BJ (cell line): ENCODE results near the gene COL11A2. TPM values are rescaled to one million over a fixed set of nuclear protein-coding genes. Genes with fewer than 3 reads are reported as not detected.
A peak's percentile ranks its signal among the peaks of the same experiment; 100 is the strongest.

Experiments used
- CTCF ChIA-PET: fragments of 350-600 bp; formaldehyde crosslinking; extraction: SDS; loops from one replicate; lab custom pipeline; 2021; ENCODE audit warnings: antibody characterized with exemption, inconsistent platforms; lab: Yijun Ruan, JAX
- POLR2A ChIA-PET: fragments of 300-600 bp; sonication (Branson Sonifier 250); formaldehyde crosslinking; extraction: SDS; loops from one replicate; lab custom pipeline; 2021; ENCODE audit warnings: antibody characterized with exemption; lab: Charles Lee
- DNase-seq: peaks from one replicate; pipeline ENCODE4 v3.0.0-alpha.2; 2011; ENCODE audit warnings: low read depth
- H3K27me3 ChIP-seq: 2 replicates; pipeline ENCODE4 v1.6.0; 2011; ENCODE audit warnings: low read length; ENCODE audit not compliant: control insufficient read depth, insufficient read depth
- H3K36me3 ChIP-seq: 2 replicates; pipeline ENCODE4 v1.5.1; 2011; ENCODE audit warnings: low read length; ENCODE audit not compliant: control insufficient read depth, insufficient read depth
- H3K4me3 ChIP-seq: 2 replicates; pipeline ENCODE4 v1.5.1; 2011; ENCODE audit warnings: low read depth, mild to moderate bottlenecking, control low read depth, low read length
- CTCF ChIP-seq: IDR thresholded peaks from 2 replicates; pipeline ENCODE4 v1.5.1; 2011; ENCODE audit warnings: low read depth, mild to moderate bottlenecking, control low read depth, inconsistent platforms, low read length, moderate library complexity; ENCODE audit not compliant: insufficient read depth
- polyA plus RNA-seq: library from polyadenylated mRNA; depleted of rRNA; stranded (reverse); fragments of >200 nt; gene quantifications from 2 replicates; pipeline ENCODE4 v1.2.3, GENCODE V29; 2011

The COL11A2 gene
- polyA plus RNA-seq, 1 experiment = 0.91 TPM

GRCh38 chr6:33124525-33124901 lies 67.8 kb downstream of the COL11A2 start:
- peaks cover 8% of the 10 kb centered on the region for H3K27me3 ChIP-seq
- POLR2A ChIA-PET = no interaction called here
- no peaks in the 10 kb centered on the region for H3K36me3 ChIP-seq
- CTCF ChIA-PET = interaction anchor here (0.5 to 3.4 kb wide), 8 partner anchors 9 to 124 kb away, joined by 3 to 14 read pairs (median 5); partner anchors contain the start of gene HSD17B8
- DNase-seq = no peak
- no peak overlapping the region for H3K4me3 ChIP-seq
- TF ChIP-seq CTCF = no peak

GRCh38 chr6:33123732-33124524 lies 68.3 kb downstream of the COL11A2 start:
- peak; percentile 36 for TF ChIP-seq CTCF
- Histone ChIP-seq H3K27me3 (peaks cover 6% of the 10 kb centered on the region), H3K36me3 (no peaks in the 10 kb centered on the region), H3K4me3 (no peak overlapping the region)
- DNase-seq = no peak
- ChIA-PET POLR2A (no interaction called here), CTCF (interaction anchor here (0.7 to 3.4 kb wide), 8 partner anchors 10 to 124 kb away, joined by 3 to 14 read pairs (median 5); partner anchors contain the start of gene HSD17B8)

GRCh38 chr6:33123181-33123580 lies 69.1 kb downstream of the COL11A2 start:
- no peaks in the 10 kb centered on the region for H3K36me3 ChIP-seq
- ChIA-PET POLR2A (no interaction called here), CTCF (interaction anchor here (0.9 to 1.8 kb wide), 4 partner anchors 11 to 125 kb away, joined by 3 to 7 read pairs (median 3); no protein-coding TSS in a partner anchor)
- no peak for TF ChIP-seq CTCF
- no peak overlapping the region for H3K4me3 ChIP-seq
- H3K27me3 ChIP-seq = peaks cover 3% of the 10 kb centered on the region
- DNase-seq = no peak

- DNase-seq = no peak
- no peak for TF ChIP-seq CTCF
- no peak overlapping the region for H3K4me3 ChIP-seq
- ChIA-PET CTCF (interaction anchor here (0.6 to 4.3 kb wide), 17 partner anchors 13 to 264 kb away, joined by 3 to 33 read pairs (median 5); no protein-coding TSS in a partner anchor), POLR2A (no interaction called here)
- peaks cover 27% of the 10 kb centered on the region for H3K27me3 ChIP-seq
- H3K36me3 ChIP-seq = no peaks in the 10 kb centered on the region
Observed at GRCh38 chr6:33120001-33120400, 72.3 kb downstream of the COL11A2 start.

GRCh38 chr6:33118525-33119123 lies 73.6 kb downstream of the COL11A2 start:
- POLR2A ChIA-PET = no interaction called here
- no peaks in the 10 kb centered on the region for H3K36me3 ChIP-seq
- CTCF ChIA-PET = interaction anchor here (0.8 to 4.3 kb wide), 16 partner anchors 10 to 181 kb away, joined by 3 to 33 read pairs (median 4); no protein-coding TSS in a partner anchor
- no peak overlapping the region for H3K4me3 ChIP-seq
- DNase-seq = no peak
- peak; percentile 65 for TF ChIP-seq CTCF
- peaks cover 32% of the 10 kb centered on the region for H3K27me3 ChIP-seq
